HuH-7 (cell line): ENCODE results near the gene CAND1.

ENCODE experiments used
- DNase-seq: peaks from one replicate; pipeline ENCODE4 v3.0.0; 2011; ENCODE audit warnings: low spot score

CAND1 gene

GRCh38 chr12:67268896-67269632 lies at the start of gene CAND1:
Gene CAND1, plus strand, starts transcription at chr12:67269358. Its CDS starts 360 bp downstream, at chr12:67269718.
- DNase-seq: peak; percentile 83

GRCh38 chr12:67220065-67220464 lies 49.1 kb upstream of the CAND1 start:
- no peak for DNase-seq

- DNase-seq: no peak
Observed at GRCh38 chr12:67222302-67222701, 46.9 kb upstream of the CAND1 start.

GRCh38 chr12:67223225-67223624 lies 45.9 kb upstream of the CAND1 start:
- DNase-seq: no peak

GRCh38 chr12:67237231-67237630 lies 31.9 kb upstream of the CAND1 start:
- no peak for DNase-seq

- DNase-seq: no peak
Observed at GRCh38 chr12:67239061-67239460, 30.1 kb upstream of the CAND1 start.

- DNase-seq: no peak
Observed at GRCh38 chr12:67241482-67241881, 27.7 kb upstream of the CAND1 start.

- no peak for DNase-seq
Observed at GRCh38 chr12:67243260-67243659, 25.9 kb upstream of the CAND1 start.

- no peak for DNase-seq
Observed at GRCh38 chr12:67245571-67245970, 23.6 kb upstream of the CAND1 start.

- DNase-seq: no peak
Observed at GRCh38 chr12:67251012-67251411, 18.1 kb upstream of the CAND1 start.

GRCh38 chr12:67254372-67255026 lies 14.7 kb upstream of the CAND1 start:
- DNase-seq: no peak

- DNase-seq: no peak
Observed at GRCh38 chr12:67256649-67257048, 12.5 kb upstream of the CAND1 start.

GRCh38 chr12:67263471-67263870 lies 5.7 kb upstream of the CAND1 start:
- no peak for DNase-seq

GRCh38 chr12:67268335-67268895 lies 743 bp upstream of the CAND1 start:
- peak; percentile 97 for DNase-seq

GRCh38 chr12:67269633-67270573 lies 745 bp downstream of the CAND1 start:
- DNase-seq: peak; percentile 26

- DNase-seq: no peak
Observed at GRCh38 chr12:67270622-67271021, 1.5 kb downstream of the CAND1 start.

GRCh38 chr12:67271976-67272375 lies 2.8 kb downstream of the CAND1 start:
- DNase-seq: no peak

- no peak for DNase-seq
Observed at GRCh38 chr12:67274186-67274585, 5.0 kb downstream of the CAND1 start.

- no peak for DNase-seq
Observed at GRCh38 chr12:67275380-67275913, 6.3 kb downstream of the CAND1 start.

GRCh38 chr12:67276421-67276820 lies 7.3 kb downstream of the CAND1 start:
- no peak for DNase-seq

GRCh38 chr12:67279637-67280036 lies 10.5 kb downstream of the CAND1 start:
- no peak for DNase-seq

GRCh38 chr12:67280088-67280487 lies 10.9 kb downstream of the CAND1 start:
- no peak for DNase-seq
